ENCODE results near the gene AOC1. TPM values are rescaled to one million over a fixed set of nuclear protein-coding genes. Genes with fewer than 3 reads are reported as not detected.

Gene AOC1
- total RNA-seq, 1 donor from 2014 or later = not detected

DNA sequence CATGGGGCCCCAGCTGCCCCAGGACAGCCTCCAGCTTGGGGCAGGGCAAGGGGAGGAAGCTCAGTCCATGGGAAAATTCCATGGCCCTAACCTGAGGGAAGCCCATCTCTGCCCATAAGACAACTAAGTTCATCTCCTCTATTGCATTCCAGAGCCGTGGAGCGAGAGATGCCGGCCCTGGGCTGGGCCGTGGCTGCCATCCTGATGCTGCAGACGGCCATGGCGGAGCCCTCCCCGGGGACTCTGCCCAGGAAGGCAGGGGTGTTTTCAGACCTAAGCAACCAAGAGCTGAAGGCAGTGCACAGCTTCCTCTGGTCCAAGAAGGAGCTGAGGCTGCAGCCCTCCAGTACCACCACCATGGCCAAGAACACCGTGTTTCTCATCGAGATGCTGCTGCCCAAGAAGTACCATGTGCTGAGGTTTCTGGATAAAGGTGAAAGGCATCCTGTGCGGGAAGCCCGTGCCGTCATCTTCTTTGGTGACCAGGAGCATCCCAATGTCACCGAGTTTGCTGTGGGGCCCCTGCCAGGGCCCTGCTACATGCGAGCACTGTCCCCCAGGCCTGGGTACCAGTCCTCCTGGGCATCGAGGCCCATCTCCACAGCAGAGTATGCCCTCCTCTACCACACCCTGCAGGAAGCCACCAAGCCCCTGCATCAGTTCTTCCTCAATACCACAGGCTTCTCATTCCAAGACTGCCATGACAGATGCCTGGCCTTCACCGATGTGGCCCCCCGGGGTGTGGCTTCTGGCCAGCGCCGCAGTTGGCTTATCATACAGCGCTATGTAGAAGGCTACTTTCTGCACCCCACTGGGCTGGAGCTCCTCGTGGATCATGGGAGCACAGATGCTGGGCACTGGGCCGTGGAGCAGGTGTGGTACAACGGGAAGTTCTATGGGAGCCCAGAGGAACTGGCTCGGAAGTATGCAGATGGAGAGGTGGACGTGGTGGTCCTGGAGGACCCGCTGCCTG, 4.3 kb downstream of the AOC1 start:
- TF ChIP-seq, protein P1, sequence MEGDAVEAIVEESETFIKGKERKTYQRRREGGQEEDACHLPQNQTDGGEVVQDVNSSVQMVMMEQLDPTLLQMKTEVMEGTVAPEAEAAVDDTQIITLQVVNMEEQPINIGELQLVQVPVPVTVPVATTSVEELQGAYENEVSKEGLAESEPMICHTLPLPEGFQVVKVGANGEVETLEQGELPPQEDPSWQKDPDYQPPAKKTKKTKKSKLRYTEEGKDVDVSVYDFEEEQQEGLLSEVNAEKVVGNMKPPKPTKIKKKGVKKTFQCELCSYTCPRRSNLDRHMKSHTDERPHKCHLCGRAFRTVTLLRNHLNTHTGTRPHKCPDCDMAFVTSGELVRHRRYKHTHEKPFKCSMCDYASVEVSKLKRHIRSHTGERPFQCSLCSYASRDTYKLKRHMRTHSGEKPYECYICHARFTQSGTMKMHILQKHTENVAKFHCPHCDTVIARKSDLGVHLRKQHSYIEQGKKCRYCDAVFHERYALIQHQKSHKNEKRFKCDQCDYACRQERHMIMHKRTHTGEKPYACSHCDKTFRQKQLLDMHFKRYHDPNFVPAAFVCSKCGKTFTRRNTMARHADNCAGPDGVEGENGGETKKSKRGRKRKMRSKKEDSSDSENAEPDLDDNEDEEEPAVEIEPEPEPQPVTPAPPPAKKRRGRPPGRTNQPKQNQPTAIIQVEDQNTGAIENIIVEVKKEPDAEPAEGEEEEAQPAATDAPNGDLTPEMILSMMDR (conservative IDR thresholded peaks at IDR 0.05) = no peak
- no peak overlapping the region for H3K4me3 Mint-ChIP-seq
- DNase-seq (ENCODE audit: low read depth, low spot score) = no peak
- no peaks in the 10 kb centered on the region for H3K27me3 Mint-ChIP-seq (ENCODE audit: low read depth)
- no peaks in the 10 kb centered on the region for H3K9me3 Mint-ChIP-seq
- H3K27ac Mint-ChIP-seq (ENCODE audit: unreplicated experiment) = no peak overlapping the region
- H3K4me1 Mint-ChIP-seq = no peaks in the 10 kb centered on the region
- no peaks in the 10 kb centered on the region for H3K36me3 Mint-ChIP-seq (ENCODE audit: low read depth)

DNA sequence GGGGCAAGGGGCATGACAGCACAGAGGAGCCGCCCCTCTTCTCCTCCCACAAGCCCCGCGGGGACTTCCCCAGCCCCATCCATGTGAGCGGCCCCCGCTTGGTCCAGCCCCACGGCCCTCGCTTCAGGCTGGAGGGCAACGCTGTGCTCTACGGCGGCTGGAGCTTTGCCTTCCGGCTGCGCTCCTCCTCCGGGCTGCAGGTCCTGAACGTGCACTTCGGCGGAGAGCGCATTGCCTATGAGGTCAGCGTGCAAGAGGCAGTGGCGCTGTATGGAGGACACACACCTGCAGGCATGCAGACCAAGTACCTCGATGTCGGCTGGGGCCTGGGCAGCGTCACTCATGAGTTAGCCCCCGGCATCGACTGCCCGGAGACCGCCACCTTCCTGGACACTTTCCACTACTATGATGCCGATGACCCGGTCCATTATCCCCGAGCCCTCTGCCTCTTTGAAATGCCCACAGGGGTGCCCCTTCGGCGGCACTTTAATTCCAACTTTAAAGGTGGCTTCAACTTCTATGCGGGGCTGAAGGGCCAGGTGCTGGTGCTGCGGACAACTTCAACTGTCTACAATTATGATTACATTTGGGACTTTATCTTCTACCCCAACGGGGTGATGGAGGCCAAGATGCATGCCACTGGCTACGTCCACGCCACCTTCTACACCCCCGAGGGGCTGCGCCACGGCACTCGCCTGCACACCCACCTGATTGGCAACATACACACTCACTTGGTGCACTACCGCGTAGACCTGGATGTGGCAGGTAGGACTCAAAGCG, 5.1 kb downstream of the AOC1 start:
- no peak for DNase-seq (ENCODE audit: low read depth, low spot score)
- no peaks in the 10 kb centered on the region for H3K27me3 Mint-ChIP-seq (ENCODE audit: low read depth)

DNA sequence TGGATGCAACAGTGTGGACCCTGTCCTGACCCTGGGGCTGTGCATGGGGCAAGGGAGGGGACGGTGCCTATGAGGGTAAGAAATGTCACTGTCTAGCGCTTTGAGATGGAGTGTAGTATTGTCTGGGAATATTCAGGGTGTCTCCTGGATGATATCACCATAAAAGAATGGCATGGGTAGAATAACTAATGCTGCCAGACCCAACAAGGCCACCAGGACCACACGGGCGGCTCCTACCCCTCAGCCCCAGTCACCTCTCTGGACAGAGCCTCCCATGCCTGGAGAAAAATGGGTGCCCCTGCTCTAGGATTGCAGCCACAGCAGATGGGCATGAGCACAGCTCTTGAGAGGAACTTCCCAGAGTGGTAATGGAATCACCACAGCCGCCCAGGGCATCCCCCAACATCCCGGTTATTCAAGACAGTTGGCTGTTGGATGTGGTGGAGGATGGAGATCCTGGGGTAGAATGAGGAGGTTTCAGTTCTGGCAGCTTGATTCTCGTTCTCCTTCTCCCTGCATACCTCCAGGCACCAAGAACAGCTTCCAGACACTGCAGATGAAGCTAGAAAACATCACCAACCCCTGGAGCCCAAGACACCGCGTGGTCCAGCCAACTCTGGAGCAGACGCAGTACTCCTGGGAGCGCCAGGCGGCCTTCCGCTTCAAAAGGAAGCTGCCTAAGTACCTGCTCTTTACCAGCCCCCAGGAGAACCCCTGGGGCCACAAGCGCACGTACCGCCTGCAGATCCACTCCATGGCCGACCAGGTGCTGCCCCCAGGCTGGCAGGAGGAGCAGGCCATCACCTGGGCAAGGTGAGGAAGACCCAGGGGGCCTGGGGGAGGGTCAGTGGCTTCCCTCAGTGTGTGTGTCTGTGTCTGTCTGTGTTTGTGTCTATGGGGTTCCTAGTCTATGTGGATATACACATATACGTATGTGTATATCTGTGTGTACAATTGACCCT, 6.2 kb downstream of the AOC1 start:
- DNase-seq (ENCODE audit: low read depth, low spot score) = no peak
- H3K36me3 Mint-ChIP-seq (ENCODE audit: low read depth) = no peaks in the 10 kb centered on the region
- TF ChIP-seq, protein P1 (conservative IDR thresholded peaks at IDR 0.05) = no peak
- no peaks in the 10 kb centered on the region for H3K27me3 Mint-ChIP-seq (ENCODE audit: low read depth)
- H3K4me3 Mint-ChIP-seq = no peak overlapping the region
- no peak overlapping the region for H3K27ac Mint-ChIP-seq (ENCODE audit: unreplicated experiment)
- no peaks in the 10 kb centered on the region for H3K4me1 Mint-ChIP-seq
- H3K9me3 Mint-ChIP-seq = no peaks in the 10 kb centered on the region

More for the DNA sequence above, 5.1 kb downstream of the AOC1 start:
- TF ChIP-seq, protein P1 (conservative IDR thresholded peaks at IDR 0.05) = no peak
- Mint-ChIP-seq H3K27ac (ENCODE audit: unreplicated experiment) (no peak overlapping the region), H3K9me3 (no peaks in the 10 kb centered on the region), H3K4me3 (no peak overlapping the region), H3K36me3 (ENCODE audit: low read depth) (no peaks in the 10 kb centered on the region), H3K4me1 (no peaks in the 10 kb centered on the region)

DNA sequence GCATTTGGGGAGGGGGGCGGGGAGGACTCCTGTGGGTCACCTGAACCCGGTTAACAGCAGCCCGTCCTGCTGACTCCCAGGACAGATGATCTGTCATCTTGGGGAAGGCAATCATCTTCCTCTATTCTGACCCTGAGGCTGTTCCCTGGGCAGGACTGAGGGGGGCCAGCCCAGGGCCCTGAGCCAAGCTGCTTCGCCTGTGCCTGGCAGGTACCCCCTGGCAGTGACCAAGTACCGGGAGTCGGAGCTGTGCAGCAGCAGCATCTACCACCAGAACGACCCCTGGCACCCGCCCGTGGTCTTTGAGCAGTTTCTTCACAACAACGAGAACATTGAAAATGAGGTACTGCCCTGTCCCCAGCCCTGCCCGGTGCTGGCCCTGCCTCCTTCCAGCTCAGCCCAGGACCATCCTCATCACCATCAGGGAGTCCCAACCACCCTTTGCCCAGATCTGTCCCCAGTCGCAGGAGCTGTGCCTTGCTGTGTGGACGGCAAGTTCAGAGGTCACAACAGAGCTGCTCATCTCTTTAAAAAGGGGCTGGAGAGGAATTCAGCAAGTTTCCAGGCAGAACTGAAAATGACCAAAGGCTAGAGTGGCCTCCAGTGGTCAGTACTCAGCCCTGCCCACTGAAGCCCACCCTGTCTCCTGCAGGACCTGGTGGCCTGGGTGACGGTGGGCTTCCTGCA, 8.1 kb downstream of the AOC1 start:
- no peaks in the 10 kb centered on the region for H3K4me1 Mint-ChIP-seq
- no peaks in the 10 kb centered on the region for H3K36me3 Mint-ChIP-seq (ENCODE audit: low read depth)
- TF ChIP-seq, protein P1 (conservative IDR thresholded peaks at IDR 0.05) = no peak
- H3K27ac Mint-ChIP-seq (ENCODE audit: unreplicated experiment) = no peak overlapping the region
- no peak overlapping the region for H3K4me3 Mint-ChIP-seq
- H3K27me3 Mint-ChIP-seq (ENCODE audit: low read depth) = no peaks in the 10 kb centered on the region
- H3K9me3 Mint-ChIP-seq = no peaks in the 10 kb centered on the region
- DNase-seq (ENCODE audit: low read depth, low spot score) = no peak

All from neural crest cell (in vitro differentiated cells).